ENCODE data around the gene TSBP1. TPM values are rescaled to one million over a fixed set of nuclear protein-coding genes. Genes with fewer than 3 reads are reported as not detected.
"Not testable (repeated sequence)": the region's sequence is repeated elsewhere in the genome, so short reads cannot be mapped to it uniquely, and the experiment has no call there.

The TSBP1 gene
- total and polyA plus RNA-seq, 2 of the 13 experiments (the other 11 are each of a cell fraction or from before 2014, with no cell fraction given) = not detected

- peaks cover 11% of the 10 kb centered on the region for H3K4me1 ChIP-seq (ENCODE audit: insufficient read depth, low read length)
- peaks cover 0 to 9% of the 10 kb centered on the region in 2 experiments; a peak in 2 of 5 replicates for H3K27me3 ChIP-seq (ENCODE audit: control insufficient read depth in 1 of 2, insufficient read depth in 2 of 2, low read length in 2 of 2)
- no TSS peak for BruUV-seq (replicated peaks)
- no peaks in the 10 kb centered on the region for H3K79me2 ChIP-seq (ENCODE audit: insufficient read depth, low read length)
- no peak overlapping the region for H3K4me3 ChIP-seq (replicated peaks in 1 of 3; ENCODE audit: insufficient read depth in 1 of 3, low read depth in 2 of 3, low read length in 3 of 3)
- WGBS (ENCODE audit: low lambda C conversion rate) = 7% methylated on average over 3 of the region's 3 CpGs
- ATAC-seq (no peak), DNase-seq (ENCODE audit: low spot score) (no peak), FAIRE-seq (no peak)
- TF ChIP-seq JUND (CRISPR knock-in tag; IDR thresholded peaks at IDR 0.05) (no peak), ZNF331 (CRISPR knock-in tag; IDR thresholded peaks at IDR 0.05) (no peak), ZNF10 (CRISPR knock-in tag; IDR thresholded peaks at IDR 0.05; ENCODE audit: borderline replicate concordance, low read depth) (no peak), THAP8 (CRISPR knock-in tag; IDR thresholded peaks at IDR 0.05; ENCODE audit: borderline replicate concordance) (no peak), HOXA7 (CRISPR knock-in tag; IDR thresholded peaks at IDR 0.05) (no peak), ZNF160 (CRISPR knock-in tag; IDR thresholded peaks at IDR 0.05) (no peak), BRD4 (CRISPR knock-in tag; IDR thresholded peaks at IDR 0.05) (no peak), ERF (CRISPR knock-in tag; IDR thresholded peaks at IDR 0.05) (no peak), POLR2A (IDR thresholded peaks at IDR 0.05; ENCODE audit: insufficient read depth in 1 of 2, low read depth in 2 of 2, low read length in 2 of 2) (no peak), ISX (CRISPR knock-in tag; conservative IDR thresholded peaks at IDR 0.05) (no peak)
- no peak overlapping the region for H2AFZ ChIP-seq (ENCODE audit: low read length)
- POLR2A ChIA-PET = no interaction called here
- H4K20me1 ChIP-seq (ENCODE audit: insufficient read depth, low read length) = no peaks in the 10 kb centered on the region; the same call in 1 of the 2 replicates
- H3K9ac ChIP-seq (ENCODE audit: insufficient read depth, low read depth, low read length) = no peak overlapping the region
- intact Hi-C loops (cut with micrococcal nuclease; ENCODE audit: unreplicated experiment) (no loop called here), in situ Hi-C loops (cut with HindIII; ENCODE audit: extremely low pct_ligation_motif_present, low pct_unique_long_range_greater_than_20kb) (no loop called here)
- no peak overlapping the region for H3K4me2 ChIP-seq (ENCODE audit: low read depth, low read length)
- H3K27ac ChIP-seq (ENCODE audit: extremely low read length, insufficient read depth, low read length) = no peak overlapping the region
- no peaks in the 10 kb centered on the region for H3K9me3 ChIP-seq (ENCODE audit: low read length)
- CTCF ChIA-PET (ENCODE audit: low intra/inter-chr PET ratio, low total read pairs) = no interaction called here
- no peaks in the 10 kb centered on the region for H3K36me3 ChIP-seq (replicated peaks in 1 of 2; ENCODE audit: control insufficient read depth in 1 of 2, insufficient read depth in 2 of 2, low read length in 2 of 2)
Observed at GRCh38 chr6:32369660-32370059, 2.0 kb downstream of the TSBP1 start.

- H4K20me1 ChIP-seq (ENCODE audit: insufficient read depth, low read length) = no peaks in the 10 kb centered on the region
- H3K9ac ChIP-seq (ENCODE audit: insufficient read depth, low read depth, low read length) = no peak overlapping the region
- 58% methylated on average over 3 of the region's 3 CpGs for WGBS (ENCODE audit: low lambda C conversion rate)
- intact Hi-C loops (cut with micrococcal nuclease; ENCODE audit: unreplicated experiment) = no loop called here
- POLR2A ChIA-PET = no interaction called here
- DNase-seq (ENCODE audit: low spot score) (no peak), FAIRE-seq (no peak), ATAC-seq (no peak)
- no peaks in the 10 kb centered on the region for H3K79me2 ChIP-seq (ENCODE audit: insufficient read depth, low read length)
- no peak overlapping the region for H3K4me2 ChIP-seq (ENCODE audit: low read depth, low read length)
- no peaks in the 10 kb centered on the region for H3K36me3 ChIP-seq (replicated peaks in 1 of 2; ENCODE audit: control insufficient read depth in 1 of 2, insufficient read depth in 2 of 2, low read length in 2 of 2)
- no peaks in the 10 kb centered on the region for H3K4me1 ChIP-seq (ENCODE audit: insufficient read depth, low read length)
- H2AFZ ChIP-seq (ENCODE audit: low read length) = no peak overlapping the region
- TF ChIP-seq ZNF709 (CRISPR knock-in tag; IDR thresholded peaks at IDR 0.05) = no peak
- TF ChIP-seq MAFK (conservative IDR thresholded peaks at IDR 0.05 in 1 of 2, IDR thresholded peaks at IDR 0.05 in 1 of 2; ENCODE audit: low read length in 2 of 2) = peak; percentile 98 to 99
- no peak for TF ChIP-seq PAF1 (CRISPR knock-in tag; IDR thresholded peaks at IDR 0.05)
- peak; percentile 99 for TF ChIP-seq MAFF (IDR thresholded peaks at IDR 0.05; ENCODE audit: low read depth, low read length)
- in situ Hi-C loops (cut with HindIII; ENCODE audit: extremely low pct_ligation_motif_present, low pct_unique_long_range_greater_than_20kb) = no loop called here
- no peak overlapping the region for H3K4me3 ChIP-seq (replicated peaks in 1 of 3; ENCODE audit: insufficient read depth in 1 of 3, low read depth in 2 of 3, low read length in 3 of 3)
- no peaks in the 10 kb centered on the region for H3K9me3 ChIP-seq (ENCODE audit: low read length)
- no peak overlapping the region for H3K27ac ChIP-seq (ENCODE audit: extremely low read length, insufficient read depth, low read length)
- CTCF ChIA-PET (ENCODE audit: low intra/inter-chr PET ratio, low total read pairs) = no interaction called here
- BruUV-seq (replicated peaks) = no TSS peak
- H3K27me3 ChIP-seq (ENCODE audit: control insufficient read depth in 1 of 2, insufficient read depth in 2 of 2, low read length in 2 of 2) = peaks cover 0 to 9% of the 10 kb centered on the region in 2 experiments; a peak in 2 of 5 replicates
Observed at GRCh38 chr6:32367644-32368043, 4.1 kb downstream of the TSBP1 start.

GRCh38 chr6:32359225-32359624, 12.5 kb downstream of the TSBP1 start:
- H3K9ac ChIP-seq (ENCODE audit: insufficient read depth, low read depth, low read length); H3K27me3 ChIP-seq (ENCODE audit: control insufficient read depth in 1 of 2, insufficient read depth in 2 of 2, low read length in 2 of 2); BruUV-seq (replicated peaks); in situ Hi-C loops (cut with HindIII; ENCODE audit: extremely low pct_ligation_motif_present, low pct_unique_long_range_greater_than_20kb); H3K79me2 ChIP-seq (ENCODE audit: insufficient read depth, low read length); POLR2A ChIA-PET; H4K20me1 ChIP-seq (ENCODE audit: insufficient read depth, low read length); intact Hi-C loops (cut with micrococcal nuclease; ENCODE audit: unreplicated experiment); DNase-seq (ENCODE audit: low spot score); CTCF ChIA-PET (ENCODE audit: low intra/inter-chr PET ratio, low total read pairs); H3K9me3 ChIP-seq (ENCODE audit: low read length); FAIRE-seq; H3K36me3 ChIP-seq (replicated peaks in 1 of 2; ENCODE audit: control insufficient read depth in 1 of 2, insufficient read depth in 2 of 2, low read length in 2 of 2); ATAC-seq; H3K27ac ChIP-seq (ENCODE audit: extremely low read length, insufficient read depth, low read length); H3K4me3 ChIP-seq (replicated peaks in 1 of 3; ENCODE audit: insufficient read depth in 1 of 3, low read depth in 2 of 3, low read length in 3 of 3); H3K4me2 ChIP-seq (ENCODE audit: low read depth, low read length); H3K4me1 ChIP-seq (ENCODE audit: insufficient read depth, low read length); H2AFZ ChIP-seq (ENCODE audit: low read length): not testable (repeated sequence)
- 0% methylated on average over 1 of the region's 1 CpG for WGBS (ENCODE audit: low lambda C conversion rate)

Measured in HepG2 (cell line).